Measurements from ENCODE around the gene RSRP1.
"Not testable (repeated sequence)": the region's sequence is repeated elsewhere in the genome, so short reads cannot be mapped to it uniquely, and the experiment has no call there.

The RSRP1 gene

GRCh38 chr1:25247024-25247828 lies at the start of gene RSRP1:
Gene RSRP1 (minus strand): TSS chr1:25247454. CDS start chr1:25246963, 491 bp downstream.
- peaks cover 50% of the 10 kb centered on the region for H3K36me3 Mint-ChIP-seq
- peak within 1 kb of the TSS; percentile 93 for H3K4me3 Mint-ChIP-seq
- no peaks in the 10 kb centered on the region for H3K9me3 Mint-ChIP-seq
- H3K27me3 Mint-ChIP-seq = peaks cover 8% of the 10 kb centered on the region
- peaks cover 52% of the 10 kb centered on the region for H3K4me1 Mint-ChIP-seq
- CTCF ChIA-PET = interaction anchor here (0.7 kb wide), 1 partner anchor 16 kb away, joined by 3 read pairs; no protein-coding TSS in a partner anchor
- H3K27ac Mint-ChIP-seq = peak within 1 kb of the TSS; percentile 99
- DNase-seq = peak; percentile 100

DNA sequence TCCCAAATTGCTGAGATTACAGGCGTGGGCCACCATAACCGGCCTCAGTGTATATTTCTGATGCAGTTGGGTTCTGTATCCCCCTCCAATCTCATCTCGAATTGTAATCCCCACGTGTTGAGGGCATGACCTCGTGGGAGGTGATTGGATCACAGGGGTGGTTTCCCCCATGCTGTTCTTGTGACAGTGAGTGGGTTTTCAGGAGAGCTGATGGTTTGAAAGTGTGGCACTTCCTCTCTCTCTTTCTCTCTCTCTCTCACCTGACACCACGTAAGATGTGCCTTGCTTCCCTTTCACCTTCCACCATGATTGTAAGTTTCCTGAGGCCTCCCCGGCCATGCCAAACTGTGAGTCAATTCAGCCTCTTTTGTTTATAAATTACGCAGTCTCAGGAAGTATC lies 49.2 kb upstream of the RSRP1 start:
- not testable (repeated sequence) for H3K4me1 Mint-ChIP-seq

DNA sequence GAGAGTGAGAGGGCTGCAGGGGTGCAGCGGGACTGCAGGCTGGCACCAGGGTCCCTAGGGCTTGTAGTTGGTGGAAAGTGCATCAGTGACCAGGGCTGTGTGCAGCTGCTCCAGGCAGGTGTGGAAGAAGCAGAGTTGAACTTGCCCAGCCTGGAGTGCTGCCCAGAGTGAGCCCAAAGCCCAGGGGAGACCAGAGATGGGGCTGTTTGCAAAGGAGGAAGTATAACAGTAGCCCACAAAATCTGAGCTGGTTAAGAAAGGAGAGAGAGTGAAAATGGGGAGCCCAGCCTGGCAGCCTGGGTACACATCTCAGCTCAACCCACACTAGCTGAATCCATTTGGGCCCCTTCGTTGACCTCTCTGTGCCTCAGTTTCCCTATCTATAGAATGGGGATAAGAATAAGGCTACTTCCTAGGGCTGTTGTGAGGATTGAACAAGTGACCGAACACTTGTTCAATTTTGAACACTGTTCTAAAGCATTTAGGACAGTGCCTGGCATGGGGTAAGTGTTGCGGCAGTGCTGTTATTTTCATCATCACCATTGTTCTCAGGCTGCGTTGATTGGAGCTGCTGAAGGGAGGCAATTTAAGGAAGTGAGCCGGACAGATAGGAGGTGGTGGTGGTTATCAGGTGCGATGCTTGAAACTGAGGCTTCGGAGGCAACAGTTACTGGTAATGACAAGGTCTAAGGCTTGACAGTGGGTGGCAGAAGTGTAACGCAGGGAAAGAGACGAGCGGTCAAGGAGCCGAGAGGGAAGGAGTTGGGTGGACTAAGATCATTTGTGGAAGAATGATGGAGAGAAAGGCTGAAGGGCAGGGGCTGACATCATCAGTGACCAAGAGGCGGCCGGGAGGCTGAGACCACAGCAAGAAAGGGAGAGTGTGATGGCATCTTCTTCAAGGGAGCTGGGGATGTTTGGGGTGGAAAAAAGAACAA lies 47.9 kb upstream of the RSRP1 start:
- DNase-seq, H3K36me3 Mint-ChIP-seq, H3K9me3 Mint-ChIP-seq, H3K4me3 Mint-ChIP-seq, H3K4me1 Mint-ChIP-seq, CTCF ChIA-PET: not testable (repeated sequence)
- H3K27ac Mint-ChIP-seq = peak overlapping the region; percentile 45
- H3K27me3 Mint-ChIP-seq = peaks cover 15% of the 10 kb centered on the region

More for the DNA sequence above, 49.2 kb upstream of the RSRP1 start:
- DNase-seq, H3K4me3 Mint-ChIP-seq, H3K27ac Mint-ChIP-seq, H3K36me3 Mint-ChIP-seq, CTCF ChIA-PET, H3K9me3 Mint-ChIP-seq, H3K27me3 Mint-ChIP-seq: not testable (repeated sequence)

DNA sequence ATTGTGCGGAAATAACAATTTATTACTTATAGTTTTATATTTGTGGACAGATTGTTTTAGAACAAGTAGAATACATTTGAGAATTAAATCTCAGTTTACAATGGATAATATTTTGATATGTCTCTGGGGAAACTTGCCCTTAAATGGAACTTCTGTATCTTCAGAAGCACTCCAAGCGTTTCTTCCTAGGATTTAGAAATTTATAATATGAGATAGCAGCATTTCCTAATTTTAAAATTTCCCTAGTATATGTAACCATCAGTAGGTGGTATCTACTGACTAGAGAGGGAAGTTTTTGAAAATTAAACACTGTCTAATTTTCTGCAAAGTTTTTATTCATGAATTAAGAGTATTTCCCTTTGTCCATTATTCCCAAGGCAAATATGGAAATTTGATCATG lies 46.2 kb upstream of the RSRP1 start:
- H3K4me3 Mint-ChIP-seq, DNase-seq, H3K27ac Mint-ChIP-seq, H3K36me3 Mint-ChIP-seq, CTCF ChIA-PET, H3K9me3 Mint-ChIP-seq, H3K4me1 Mint-ChIP-seq: not testable (repeated sequence)
- peaks cover 15% of the 10 kb centered on the region for H3K27me3 Mint-ChIP-seq

- DNase-seq, H3K4me1 Mint-ChIP-seq, H3K9me3 Mint-ChIP-seq, CTCF ChIA-PET, H3K27ac Mint-ChIP-seq, H3K36me3 Mint-ChIP-seq, H3K4me3 Mint-ChIP-seq: not testable (repeated sequence)
- peaks cover 15% of the 10 kb centered on the region for H3K27me3 Mint-ChIP-seq
Observed at GRCh38 chr1:25290043-25290442, 42.8 kb upstream of the RSRP1 start.

GRCh38 chr1:25288573-25289101 lies 41.4 kb upstream of the RSRP1 start:
- H3K36me3 Mint-ChIP-seq, H3K27ac Mint-ChIP-seq, H3K4me3 Mint-ChIP-seq, H3K9me3 Mint-ChIP-seq, CTCF ChIA-PET, H3K4me1 Mint-ChIP-seq, DNase-seq: not testable (repeated sequence)
- peaks cover 18% of the 10 kb centered on the region for H3K27me3 Mint-ChIP-seq

GRCh38 chr1:25287164-25287563 lies 39.9 kb upstream of the RSRP1 start:
- DNase-seq, H3K27ac Mint-ChIP-seq, H3K9me3 Mint-ChIP-seq, H3K4me1 Mint-ChIP-seq, H3K36me3 Mint-ChIP-seq, H3K4me3 Mint-ChIP-seq, CTCF ChIA-PET: not testable (repeated sequence)
- peaks cover 11% of the 10 kb centered on the region for H3K27me3 Mint-ChIP-seq

DNA sequence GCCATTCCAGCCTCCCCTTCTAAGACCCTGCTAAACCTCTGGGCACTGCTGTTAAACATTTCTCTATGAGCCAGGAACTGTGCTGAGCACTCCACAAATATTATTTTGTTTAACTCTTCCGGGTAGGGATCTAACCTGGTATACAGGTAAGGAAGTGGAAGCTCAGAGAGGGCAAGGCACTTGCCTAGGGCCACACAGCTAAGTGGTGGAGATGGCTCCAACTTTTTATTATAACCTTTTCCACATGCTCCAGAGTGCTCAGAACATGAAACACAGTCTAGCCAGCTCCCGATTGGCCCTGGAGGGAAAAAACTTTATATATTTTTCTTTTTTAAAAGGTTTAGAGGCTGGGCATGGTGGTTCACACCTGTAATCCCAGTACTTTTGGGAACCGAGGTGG lies 38.6 kb upstream of the RSRP1 start:
- H3K27ac Mint-ChIP-seq, H3K36me3 Mint-ChIP-seq, CTCF ChIA-PET, H3K4me3 Mint-ChIP-seq, H3K27me3 Mint-ChIP-seq, H3K4me1 Mint-ChIP-seq, DNase-seq, H3K9me3 Mint-ChIP-seq: not testable (repeated sequence)

GRCh38 chr1:25279693-25280111 lies 32.4 kb upstream of the RSRP1 start:
- H3K4me3 Mint-ChIP-seq, DNase-seq, H3K36me3 Mint-ChIP-seq, H3K9me3 Mint-ChIP-seq, H3K27ac Mint-ChIP-seq, H3K4me1 Mint-ChIP-seq, CTCF ChIA-PET: not testable (repeated sequence)
- peaks cover 16% of the 10 kb centered on the region for H3K27me3 Mint-ChIP-seq

GRCh38 chr1:25278790-25279189 lies 31.5 kb upstream of the RSRP1 start:
- H3K36me3 Mint-ChIP-seq, H3K9me3 Mint-ChIP-seq, H3K4me1 Mint-ChIP-seq: not testable (repeated sequence)

DNA sequence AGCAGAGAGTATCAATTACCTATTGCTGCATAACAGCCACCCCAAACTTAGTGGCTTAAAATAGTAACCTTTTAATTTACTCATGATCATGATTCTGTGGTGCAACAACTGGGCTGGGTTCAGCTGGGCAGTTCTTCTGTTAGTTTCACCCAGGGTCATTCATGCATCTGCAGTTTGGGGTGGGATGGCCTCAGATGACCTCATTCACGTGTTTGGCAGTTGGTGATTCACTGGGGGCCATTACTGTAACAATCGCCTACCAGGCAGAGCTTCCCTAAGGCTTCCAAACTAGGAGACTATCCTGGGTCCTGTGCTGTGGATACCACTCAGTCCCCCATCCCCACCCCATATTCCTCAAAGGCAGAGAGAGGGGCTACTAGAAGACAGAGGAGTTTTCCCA lies 31.1 kb upstream of the RSRP1 start:
- H3K36me3 Mint-ChIP-seq, CTCF ChIA-PET, H3K27ac Mint-ChIP-seq, DNase-seq, H3K4me3 Mint-ChIP-seq, H3K4me1 Mint-ChIP-seq, H3K9me3 Mint-ChIP-seq: not testable (repeated sequence)
- peaks cover 15% of the 10 kb centered on the region for H3K27me3 Mint-ChIP-seq

More at GRCh38 chr1:25278790-25279189, 31.5 kb upstream of the RSRP1 start:
- H3K4me3 Mint-ChIP-seq, DNase-seq, H3K27ac Mint-ChIP-seq, CTCF ChIA-PET: not testable (repeated sequence)
- H3K27me3 Mint-ChIP-seq = peaks cover 15% of the 10 kb centered on the region

- H3K9me3 Mint-ChIP-seq, CTCF ChIA-PET, DNase-seq: not testable (repeated sequence)
Observed at GRCh38 chr1:25277295-25277694, 30.0 kb upstream of the RSRP1 start.

DNA sequence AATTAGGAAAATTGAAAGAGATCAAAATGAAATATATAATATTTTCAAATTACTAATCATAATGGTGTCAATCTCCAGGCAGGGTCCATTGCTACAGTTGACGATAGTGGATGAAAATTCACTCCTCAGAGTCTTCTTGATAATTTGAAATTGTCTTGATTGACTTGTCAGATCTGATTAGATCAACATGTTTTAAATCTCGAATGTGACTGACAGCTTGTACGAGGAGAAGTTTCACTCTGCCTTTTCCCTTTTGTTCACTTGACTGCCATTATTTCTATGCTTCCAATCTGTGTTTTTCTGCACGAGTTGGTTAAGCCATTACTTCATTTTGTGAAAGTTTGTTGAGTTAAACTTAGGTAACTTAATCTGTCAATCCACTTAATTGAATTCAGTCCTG lies 28.4 kb upstream of the RSRP1 start:
- H3K9me3 Mint-ChIP-seq, H3K36me3 Mint-ChIP-seq, H3K4me3 Mint-ChIP-seq, DNase-seq, H3K4me1 Mint-ChIP-seq, H3K27ac Mint-ChIP-seq, CTCF ChIA-PET: not testable (repeated sequence)
- peaks cover 24% of the 10 kb centered on the region for H3K27me3 Mint-ChIP-seq

More at GRCh38 chr1:25277295-25277694, 30.0 kb upstream of the RSRP1 start:
- H3K4me1 Mint-ChIP-seq, H3K36me3 Mint-ChIP-seq, H3K27ac Mint-ChIP-seq, H3K4me3 Mint-ChIP-seq: not testable (repeated sequence)
- peaks cover 16% of the 10 kb centered on the region for H3K27me3 Mint-ChIP-seq

DNA sequence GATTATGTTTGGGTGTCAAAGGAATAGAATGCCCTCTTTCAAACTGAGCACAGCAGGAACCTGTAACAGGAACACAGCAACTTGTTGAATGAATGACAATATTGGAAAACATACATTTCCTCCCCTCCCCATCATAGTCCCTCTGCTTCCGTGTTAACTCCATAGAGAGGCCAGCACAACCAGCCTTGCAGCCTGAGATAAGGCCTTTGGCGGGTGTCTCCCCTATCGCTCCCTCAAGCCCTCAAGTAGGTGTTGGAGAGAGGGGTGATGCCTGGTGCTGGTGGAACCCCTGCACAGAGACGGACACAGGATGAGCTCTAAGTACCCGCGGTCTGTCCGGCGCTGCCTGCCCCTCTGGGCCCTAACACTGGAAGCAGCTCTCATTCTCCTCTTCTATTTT lies 25.0 kb upstream of the RSRP1 start, which contains the start of gene RHD:
Gene RHD (plus strand): TSS at position 272 of the 400 bp plus-strand sequence. CDS start 39 bp downstream, at position 311.
- H3K4me3 Mint-ChIP-seq, H3K27ac Mint-ChIP-seq, H3K4me1 Mint-ChIP-seq, H3K9me3 Mint-ChIP-seq, DNase-seq, H3K36me3 Mint-ChIP-seq, CTCF ChIA-PET: not testable (repeated sequence)
- H3K27me3 Mint-ChIP-seq = peaks cover 27% of the 10 kb centered on the region

Data from activated naive CD4-positive, alpha-beta T cell treated with anti-CD3 and anti-CD28 coated beads, Interleukin-2, amount 10 ng/mL, durations not matched to agents 7 days and 5 days (primary cell).